Fibroblast of skin of abdomen (primary cell): Measurements from ENCODE around the gene ZMYND8.
"Not testable (repeated sequence)": the region's sequence is repeated elsewhere in the genome, so short reads cannot be mapped to it uniquely, and the experiment has no call there.

Experiments used
- DNase-seq: peaks from one replicate; pipeline ENCODE4 v3.0.0-alpha.2; 2013

The ZMYND8 gene

DNA sequence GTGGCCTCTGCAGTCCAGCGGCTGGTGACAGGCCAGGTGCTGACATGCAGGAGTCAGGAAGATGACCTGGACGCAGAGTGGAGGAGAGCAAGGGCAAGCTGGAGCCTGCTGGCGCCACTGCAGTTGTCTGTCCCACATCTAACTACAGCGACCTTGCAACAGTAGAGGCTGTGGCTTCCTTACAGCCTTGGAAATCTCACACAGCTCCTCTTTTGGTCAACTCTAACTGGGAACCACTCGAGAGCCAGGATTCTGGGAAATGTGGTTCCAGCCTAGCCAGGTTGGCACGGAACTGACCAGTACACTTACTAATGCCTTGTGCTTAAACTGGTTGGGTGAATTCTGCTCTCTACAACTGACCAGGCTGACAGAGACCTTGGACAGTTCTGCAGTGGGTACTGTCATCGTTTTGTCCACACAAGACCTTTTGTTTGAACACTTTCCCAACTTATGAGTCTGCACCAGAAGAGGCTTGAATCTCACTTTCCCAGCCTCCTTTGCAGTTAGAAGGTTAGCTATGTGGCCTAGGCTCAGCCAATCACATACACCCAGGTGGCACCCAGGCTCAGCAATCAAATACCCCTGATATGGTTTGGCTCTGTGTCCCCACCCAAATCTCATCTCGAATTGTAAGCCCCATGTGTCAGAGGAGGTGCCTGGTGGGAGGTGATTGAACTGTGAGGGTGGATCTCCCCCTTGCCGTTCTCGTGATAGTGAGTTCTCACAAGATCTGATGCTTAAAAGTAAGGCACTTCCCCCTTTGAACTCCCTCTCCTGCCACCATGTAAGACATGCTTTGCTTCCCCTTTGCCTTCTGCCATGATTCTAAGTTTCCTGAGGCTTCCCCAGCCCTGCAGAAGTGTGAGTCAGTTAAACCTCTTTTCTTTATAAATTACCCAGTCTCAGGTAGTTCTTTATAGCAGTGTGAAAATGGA is 153.5 kb downstream of the ZMYND8 start:
- no peak for DNase-seq

DNA sequence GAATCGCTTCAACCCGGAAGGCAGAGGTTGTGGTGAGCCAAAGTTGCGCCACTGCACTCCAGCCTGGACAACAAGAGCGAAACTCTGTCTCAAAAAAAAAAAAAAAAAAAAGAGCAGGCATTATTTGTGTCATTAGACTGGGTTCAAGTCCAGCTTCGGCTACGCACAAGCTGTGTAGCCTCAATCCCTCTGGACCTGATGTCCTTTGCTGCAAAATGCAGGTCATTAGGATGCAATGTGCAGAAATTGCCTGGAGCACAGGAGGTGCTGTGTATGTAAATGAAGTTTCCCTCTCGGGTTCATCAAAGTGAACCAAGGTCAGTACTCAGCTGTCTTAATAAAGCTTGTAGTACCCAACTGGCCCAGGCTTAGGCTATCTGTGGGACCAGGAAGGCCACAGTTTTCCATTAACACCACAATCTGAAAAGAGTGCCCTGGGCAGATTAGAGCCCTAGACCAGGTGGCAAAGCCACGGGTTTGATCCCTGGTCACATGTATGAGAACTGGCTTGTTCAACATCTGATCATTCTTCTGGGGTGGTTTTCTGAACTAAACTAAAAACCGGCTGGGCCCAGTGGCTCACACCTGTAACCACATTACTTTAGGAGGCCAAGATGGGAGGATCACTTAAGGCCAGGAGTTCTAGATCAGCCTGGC is 155.3 kb downstream of the ZMYND8 start:
- DNase-seq, result no peak

DNA sequence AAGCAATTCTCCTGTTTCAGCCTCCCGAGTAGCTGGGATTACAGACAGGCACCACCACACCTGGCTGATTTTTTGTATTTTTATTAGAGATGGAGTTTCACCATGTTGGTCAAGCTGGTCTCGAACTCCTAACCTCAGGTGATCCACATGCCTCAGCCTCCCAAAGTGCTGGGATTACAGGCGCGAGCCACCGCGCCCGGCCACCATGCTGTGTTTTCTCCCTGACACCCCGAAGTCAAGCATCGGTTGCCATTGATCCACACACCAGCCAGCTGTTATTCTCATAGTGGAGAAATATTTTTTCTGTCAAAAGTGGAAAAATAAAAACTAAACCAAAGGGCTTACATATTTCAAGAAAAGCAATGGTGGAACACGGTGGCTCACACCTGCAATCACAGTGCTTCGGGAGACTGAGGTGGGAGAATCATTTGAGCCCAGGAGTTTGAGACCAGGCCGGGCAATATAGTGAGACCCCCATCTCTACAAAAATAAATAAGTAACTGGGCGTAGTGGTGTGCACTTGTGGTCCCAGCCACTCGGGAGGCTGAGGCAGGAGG is 157.4 kb downstream of the ZMYND8 start:
- DNase-seq, result no peak

DNA sequence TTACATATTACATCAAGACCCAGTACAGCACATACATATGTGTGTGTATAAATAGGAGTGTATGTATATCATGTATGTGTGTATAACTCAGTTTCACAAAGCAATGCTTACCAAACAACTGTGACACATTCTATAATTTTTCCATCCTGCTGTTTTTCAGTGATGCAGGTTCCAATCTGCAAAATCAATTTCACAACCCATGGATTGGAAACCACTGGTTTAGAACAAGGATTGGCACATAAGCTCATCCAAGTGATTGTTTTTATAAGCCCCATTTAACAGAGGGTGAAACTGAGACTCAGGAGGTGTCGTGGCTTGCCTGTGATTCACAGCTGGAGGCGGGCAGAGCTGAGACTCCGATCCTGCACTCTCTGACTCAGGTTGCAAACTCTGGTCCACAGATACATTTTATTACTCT is 158.2 kb downstream of the ZMYND8 start:
- no peak for DNase-seq

DNA sequence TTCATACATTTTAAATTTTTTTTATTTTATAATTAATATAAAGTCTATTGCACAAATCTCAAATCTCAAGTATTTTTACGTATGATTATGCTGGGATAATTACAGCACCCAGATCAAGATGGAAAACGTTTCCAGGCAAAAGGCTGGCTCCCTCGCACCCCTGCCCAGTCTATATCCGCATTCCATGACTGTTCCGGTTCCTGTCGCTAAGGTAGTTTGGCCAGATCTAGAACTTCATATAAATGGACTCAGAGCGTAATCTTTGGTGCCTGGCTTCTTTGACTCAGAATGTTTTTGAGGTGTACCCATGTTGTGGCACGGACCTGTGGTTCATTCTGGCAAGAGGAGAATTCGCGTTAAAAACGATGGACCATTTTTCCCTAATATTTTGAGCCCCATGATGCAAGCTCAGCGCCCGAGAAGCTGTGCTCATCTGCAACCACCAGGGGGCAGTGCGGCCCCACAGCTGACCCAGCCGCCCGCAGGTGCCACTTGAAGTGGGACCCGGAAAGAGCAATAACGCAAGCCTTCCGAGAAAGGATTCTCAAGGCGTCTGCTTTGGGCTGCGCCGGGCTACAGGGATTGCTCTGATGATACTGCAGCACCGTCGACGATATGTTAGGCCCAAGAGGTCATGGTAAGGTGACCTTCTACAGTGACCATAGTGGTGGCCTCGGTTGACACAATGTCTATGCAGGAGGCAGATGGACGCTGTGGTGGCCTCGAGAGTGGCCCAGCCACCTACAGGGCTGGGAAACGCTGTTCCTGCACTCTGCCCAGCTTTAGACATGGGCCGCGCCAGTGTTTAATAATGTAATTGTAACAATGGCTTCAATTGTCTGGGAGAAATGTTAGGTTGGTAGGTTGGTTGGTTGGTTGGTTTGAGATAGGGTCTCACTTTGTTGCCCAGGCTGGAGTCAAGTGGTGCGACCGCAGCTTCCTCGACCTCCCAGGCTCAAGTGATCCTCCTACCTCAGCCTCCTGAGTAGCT is 160.1 kb downstream of the ZMYND8 start:
- peak; percentile 62 for DNase-seq

DNA sequence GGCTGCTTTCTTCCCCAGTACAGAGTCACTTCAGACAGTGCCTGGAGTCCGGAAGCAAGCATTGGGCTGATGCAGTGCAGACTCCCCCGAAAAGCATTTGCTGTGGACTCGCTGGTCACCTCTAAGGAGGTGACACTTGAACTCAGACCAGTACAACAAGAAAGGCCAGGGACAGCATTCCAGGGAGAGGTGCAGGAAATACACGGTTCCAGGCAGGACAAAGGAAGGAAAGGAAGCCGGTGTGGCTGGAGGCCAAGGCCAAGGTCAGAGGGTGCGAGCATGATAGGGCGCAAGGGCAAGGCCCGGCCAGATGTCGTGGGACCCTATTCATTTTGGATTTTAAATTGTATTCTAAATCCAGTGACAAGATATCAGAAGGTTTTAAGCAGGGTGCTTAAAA is 160.9 kb downstream of the ZMYND8 start:
- DNase-seq, result no peak

DNA sequence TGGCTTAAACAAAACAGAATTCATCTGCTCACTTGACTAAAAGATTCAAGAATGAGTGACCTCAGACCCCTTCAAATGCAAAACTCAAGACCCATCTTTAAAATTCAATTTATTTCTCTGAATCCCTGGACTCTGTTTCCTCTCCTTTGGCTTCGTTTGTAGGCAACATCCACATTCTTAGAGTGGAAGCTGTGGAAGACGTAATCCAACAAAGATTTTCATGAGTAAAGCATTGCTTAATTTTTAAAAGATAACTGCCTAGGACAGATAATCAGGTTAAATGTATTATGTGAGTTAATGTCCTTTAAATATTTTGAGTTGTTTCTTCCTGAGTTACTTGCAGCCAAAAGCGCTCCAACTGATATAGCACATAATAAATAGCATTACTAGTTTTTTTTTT is 164.5 kb downstream of the ZMYND8 start:
- DNase-seq, result no peak

DNA sequence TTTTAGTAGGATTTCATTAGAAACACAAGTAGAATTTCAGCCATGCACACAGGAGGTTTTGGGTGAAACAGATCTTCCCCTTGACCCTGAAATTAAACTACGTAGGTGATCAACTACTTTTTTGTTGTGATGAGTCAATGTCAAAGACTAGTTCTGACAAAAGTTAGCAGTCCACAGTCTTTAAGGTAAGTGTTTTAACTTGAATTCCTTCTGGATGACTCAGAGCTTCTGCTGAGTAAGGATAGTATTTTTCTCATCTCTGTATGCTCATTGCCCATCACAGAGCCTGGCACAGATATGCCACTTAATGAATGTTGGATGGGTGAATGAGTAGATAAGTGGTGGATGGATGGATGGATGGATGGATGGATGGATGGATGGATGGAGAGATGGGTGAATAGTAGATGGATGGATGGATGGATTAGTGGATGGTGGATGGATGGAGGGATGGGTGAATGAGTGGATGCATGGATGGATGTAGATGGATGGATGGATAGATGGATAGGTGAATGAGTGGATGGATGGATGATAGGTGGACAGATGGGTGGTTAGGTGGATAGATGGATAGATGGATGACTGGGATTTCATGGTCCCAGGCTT is 165.3 kb downstream of the ZMYND8 start:
- DNase-seq, result no peak

DNA sequence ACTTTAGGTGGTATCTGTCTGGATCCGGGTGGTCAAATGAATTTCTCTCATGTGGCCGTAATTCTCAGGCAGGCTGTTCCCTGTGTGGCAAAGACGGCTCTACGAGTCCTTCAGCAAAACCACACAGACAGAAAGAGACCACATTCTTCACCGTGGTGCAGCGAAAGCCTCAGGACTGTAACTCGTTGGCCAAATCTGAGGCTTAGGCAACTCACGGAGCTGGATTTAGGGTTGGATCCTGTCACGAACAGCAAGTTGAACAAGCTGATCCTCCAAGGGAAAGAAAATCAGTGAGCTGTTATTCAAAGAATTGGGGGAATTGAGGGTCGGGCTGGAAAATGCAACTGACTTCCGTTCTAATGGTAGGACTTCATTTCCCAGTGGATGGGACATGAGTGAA is 167.4 kb downstream of the ZMYND8 start:
- DNase-seq, result peak; percentile 52

DNA sequence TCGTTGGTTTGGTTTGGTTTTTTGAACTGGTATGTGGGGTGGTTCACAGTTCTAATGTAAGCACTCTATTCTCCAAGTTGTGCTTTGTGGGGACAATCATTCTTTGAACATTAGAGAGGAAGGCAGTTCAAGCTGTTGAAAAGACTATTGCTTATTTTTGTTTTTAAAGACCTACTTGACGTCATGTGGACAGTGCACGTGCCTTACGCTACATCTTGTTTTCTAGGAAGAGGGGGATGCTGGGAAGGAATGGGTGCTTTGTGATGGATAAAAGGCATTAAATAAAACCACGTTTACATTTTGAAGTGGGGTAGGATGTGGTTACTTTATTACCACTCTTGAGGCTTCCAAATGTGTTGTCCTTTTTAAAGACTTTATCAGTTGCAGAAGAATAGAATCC is 168.0 kb downstream of the ZMYND8 start:
- peak; percentile 12 for DNase-seq

DNA sequence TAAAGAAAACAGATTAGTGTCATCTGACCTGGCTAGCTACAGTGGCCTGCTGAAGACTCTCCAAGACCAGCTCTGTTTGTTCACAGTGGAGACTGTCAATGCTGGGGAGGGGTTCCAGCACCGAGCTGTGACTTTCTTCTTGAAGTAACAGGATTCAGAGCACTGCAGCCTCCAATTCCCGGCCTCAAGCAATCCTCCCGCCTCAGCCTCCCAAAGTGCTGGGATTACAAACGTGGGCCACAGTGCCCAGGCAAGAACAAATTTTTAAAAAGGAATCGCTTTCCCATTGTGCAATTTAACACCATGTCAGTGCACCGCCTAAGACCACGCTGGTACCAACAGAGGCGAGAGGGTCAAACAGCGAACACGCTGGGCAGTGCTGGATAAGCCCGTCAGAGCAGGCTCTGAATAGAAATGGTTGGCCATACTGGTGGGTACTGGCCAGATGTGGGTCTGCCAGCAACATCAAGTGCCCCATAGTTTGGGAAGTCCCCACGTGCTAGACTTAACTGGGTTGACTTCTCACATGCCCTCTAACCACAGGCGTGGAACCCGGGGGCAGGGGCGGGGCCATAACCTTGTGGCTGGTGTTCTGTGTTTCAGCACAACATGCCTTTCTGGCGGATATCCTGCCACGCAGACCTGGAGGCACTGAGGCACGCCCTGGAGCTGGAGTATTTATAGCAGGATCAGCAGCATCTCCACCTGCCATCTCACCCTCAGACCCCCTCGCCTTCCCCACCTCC is 168.9 kb downstream of the ZMYND8 start:
- no peak for DNase-seq

DNA sequence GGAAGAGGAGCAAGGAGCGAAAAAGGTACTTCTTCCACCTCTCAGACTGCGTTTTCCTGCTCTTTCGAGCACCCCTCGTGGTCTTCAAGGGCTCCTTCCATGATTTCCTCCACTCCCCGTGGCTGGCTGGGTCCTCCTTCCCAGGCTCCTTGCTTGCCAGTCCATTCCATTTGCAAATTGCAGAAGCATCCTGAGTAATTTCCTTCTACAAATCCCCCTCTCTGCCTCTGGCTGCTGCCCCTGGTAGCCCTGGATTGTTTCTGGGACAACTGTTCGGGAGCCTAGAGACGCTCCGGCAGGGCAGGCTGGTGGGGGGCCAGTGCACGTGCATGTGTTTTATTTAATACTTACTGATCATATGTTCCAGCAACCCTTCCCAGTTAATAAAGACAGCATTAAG is 173.1 kb downstream of the ZMYND8 start:
- DNase-seq, result no peak

DNA sequence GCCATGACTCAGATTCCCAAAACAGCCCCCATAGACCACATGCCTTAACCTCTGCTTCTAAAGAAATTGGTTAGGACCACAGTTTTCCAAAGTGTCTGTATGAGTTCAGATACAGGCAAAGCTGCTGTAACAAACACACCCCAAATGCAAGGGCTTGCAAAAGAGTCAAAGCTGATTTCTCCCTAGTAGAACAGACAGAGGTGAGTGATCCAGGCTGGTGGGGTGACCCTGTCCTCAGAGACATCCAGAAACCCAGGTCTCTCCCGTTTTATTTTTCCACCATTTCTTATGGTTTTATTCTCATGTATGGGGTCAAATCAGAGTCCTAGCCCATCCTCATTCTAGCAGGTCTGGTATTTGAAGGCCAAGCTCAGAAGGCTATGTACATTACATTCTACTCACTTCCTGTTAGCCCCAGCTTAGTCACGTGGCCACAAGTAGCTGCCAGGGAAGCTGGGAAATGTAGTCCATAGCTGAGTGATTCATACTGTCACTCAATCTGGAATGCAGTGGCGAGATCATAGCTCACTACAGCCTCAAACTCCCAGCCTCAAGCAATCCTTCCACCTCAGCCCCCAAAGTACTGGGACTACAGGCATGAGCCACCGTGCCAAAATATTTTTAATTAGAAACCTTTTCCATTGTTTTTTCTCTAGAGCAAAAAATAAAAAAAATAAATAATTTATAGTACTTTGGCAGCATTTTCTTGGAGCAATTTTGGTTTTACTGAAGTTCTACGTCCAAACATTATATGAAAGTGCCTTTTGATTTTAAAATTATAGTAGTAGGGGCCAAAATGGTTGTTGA is 175.2 kb downstream of the ZMYND8 start:
- DNase-seq, result peak; percentile 85

DNA sequence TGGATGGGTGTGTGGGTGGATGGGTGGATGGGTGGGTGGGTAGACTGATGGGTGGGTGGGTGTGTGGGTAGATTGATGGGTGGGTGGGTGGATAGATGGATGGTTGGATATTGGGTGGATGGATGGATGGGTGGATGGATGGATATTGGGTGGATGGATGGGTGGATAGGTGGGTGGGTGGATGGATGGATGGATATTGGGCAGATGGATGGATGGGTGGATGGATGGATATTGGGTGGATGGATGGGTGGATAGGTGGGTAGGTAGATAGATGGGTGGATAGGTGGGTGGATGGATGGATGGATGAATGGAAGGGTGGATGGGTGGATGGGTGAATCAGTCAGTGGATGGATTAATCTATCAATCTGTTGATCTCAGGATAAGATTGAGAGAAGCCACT is 177.2 kb downstream of the ZMYND8 start:
- no peak for DNase-seq

DNA sequence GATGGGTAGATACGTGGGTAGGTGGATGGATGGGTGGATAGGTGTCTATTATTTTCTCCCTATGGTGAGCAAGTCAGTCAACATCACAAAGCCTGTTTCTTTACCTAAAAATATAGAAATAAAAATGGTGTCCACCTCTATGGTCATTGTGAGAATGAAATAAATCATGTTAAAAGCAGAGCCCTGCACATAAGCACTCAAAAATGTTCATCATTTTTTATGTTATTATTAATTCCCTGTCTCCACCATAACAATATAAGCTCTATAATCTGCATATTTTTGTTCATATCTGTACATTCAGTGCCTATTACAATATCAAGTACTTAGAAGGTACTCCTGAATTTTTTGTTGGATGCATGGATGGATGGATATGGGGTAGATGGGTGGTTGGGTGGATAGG is 177.6 kb downstream of the ZMYND8 start:
- DNase-seq, result no peak

DNA sequence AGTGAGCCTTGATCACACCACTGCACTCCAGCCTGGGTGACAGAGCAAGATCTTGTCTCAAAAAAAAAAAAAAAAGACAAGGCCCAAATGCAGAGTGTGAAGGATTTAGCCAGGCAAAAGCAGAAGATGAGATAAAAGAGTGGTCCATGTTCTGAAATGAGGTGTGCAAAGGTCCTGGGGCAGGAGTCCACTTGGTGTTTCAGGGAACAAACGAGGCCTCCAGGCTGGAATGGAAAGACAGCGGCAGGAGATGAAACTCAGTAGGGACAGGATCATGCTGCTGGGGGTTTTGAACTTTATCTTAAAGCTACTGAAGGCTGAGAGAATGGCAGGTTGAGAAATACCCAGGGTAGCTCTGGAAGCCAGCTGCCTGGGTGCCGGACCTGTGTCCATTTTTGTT is 178.2 kb downstream of the ZMYND8 start:
- DNase-seq, result no peak

DNA sequence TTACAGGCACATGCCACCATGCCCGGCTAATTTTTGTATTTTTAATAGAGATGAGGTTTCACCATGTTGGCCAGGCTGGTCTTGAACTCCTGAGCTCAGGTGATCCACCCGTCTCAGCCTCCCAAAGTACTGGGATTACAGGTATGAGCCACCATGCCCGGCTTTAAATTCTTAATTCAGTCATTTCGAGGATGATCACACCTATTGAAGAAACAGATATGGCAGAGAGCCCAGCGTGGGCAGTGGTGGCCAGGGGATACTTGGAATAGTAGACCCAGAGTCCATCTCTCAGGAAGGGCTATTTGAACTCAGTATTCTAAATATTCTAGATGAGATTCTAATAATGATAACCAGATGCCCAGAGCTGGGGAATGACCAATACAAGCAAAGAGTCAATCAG is 180.3 kb downstream of the ZMYND8 start:
- not testable (repeated sequence) for DNase-seq

DNA sequence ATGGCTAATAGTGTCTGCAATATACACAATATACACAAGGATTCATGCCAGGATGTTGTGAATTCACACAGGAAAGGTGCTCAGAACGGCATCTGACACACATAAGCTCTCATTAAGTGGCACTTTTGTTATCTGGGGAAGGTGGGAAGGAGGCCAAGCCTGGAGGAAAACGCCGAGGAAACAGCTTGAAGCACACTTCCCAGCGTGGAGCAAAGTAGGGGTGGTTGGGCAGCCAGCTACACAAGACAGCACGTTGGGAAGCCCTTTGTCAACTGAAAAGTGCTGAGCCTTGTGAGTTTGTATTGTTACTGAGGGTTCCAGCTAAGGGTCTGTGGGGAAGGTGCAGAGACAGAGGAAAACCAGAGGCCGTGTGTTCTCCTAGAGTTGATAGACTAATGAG is 181.0 kb downstream of the ZMYND8 start:
- no peak for DNase-seq

DNA sequence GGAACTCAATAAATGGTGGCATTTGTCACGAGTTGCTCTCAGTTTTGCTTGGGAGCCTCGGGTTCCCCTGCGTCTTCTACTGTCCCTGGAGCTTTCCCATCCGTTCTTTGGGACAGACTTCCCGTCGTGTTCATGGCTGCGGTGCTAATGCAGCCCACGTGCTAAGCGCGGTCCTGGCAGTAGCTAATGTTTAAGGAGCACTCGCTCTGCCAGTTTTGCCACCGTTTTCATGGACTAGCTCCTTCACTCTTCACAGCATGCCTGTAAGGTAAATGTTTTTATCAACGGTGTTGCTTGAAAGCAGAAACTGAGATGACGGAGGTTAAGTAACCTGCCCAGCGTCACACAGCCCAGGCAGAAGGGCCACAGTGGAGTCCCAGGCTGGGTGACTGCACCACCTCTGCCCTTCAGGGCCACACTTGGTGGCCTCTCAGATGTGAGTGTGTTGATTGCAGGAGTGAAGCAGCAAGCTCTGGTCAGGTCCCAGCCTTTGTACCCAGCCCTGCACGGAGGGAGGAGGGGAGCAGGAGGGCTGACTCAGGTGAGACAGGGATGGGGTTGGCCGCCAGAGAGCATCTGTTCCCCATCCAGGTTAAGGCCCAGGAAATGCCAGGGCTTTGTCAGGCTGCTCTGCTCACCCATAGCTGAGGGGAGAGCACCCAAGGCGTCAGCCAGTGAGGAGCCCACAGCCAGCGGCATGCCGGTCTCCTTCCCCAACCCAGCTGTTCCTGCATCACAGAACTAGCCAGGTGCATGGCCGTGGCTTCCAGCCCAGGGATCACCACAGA is 181.8 kb downstream of the ZMYND8 start:
- no peak for DNase-seq
